GM18507 (cell line): ENCODE results near the gene ADGRG7.

ENCODE experiments used
- DNase-seq: peaks from one replicate; pipeline ENCODE4 v3.0.0; 2011; ENCODE audit warnings: low read depth; ENCODE audit not compliant: insufficient read length; ENCODE audit errors: extremely low spot score
- FAIRE-seq: peaks from 2 replicates; lab custom pipeline; 2011; peaks lifted over from hg19 to GRCh38; lab: Jason Lieb, UNC

Gene ADGRG7

GRCh38 chr3:100695696-100696095 is 86.3 kb downstream of the ADGRG7 start:
- FAIRE-seq (no peak), DNase-seq (no peak)

- FAIRE-seq (no peak), DNase-seq (no peak)
These were observed 86.8 kb downstream of the ADGRG7 start for GRCh38 chr3:100696161-100696560.

- DNase-seq, result no peak
- no peak for FAIRE-seq
These were observed 87.8 kb downstream of the ADGRG7 start for GRCh38 chr3:100697172-100697571.

- FAIRE-seq (no peak), DNase-seq (no peak)
These were observed 88.4 kb downstream of the ADGRG7 start for GRCh38 chr3:100697723-100698285.

- FAIRE-seq (no peak), DNase-seq (no peak)
These were observed 89.3 kb downstream of the ADGRG7 start for GRCh38 chr3:100698736-100699135.

GRCh38 chr3:100700708-100701107 is 91.3 kb downstream of the ADGRG7 start:
- DNase-seq, result no peak
- FAIRE-seq, result no peak

GRCh38 chr3:100702082-100702979 is 92.9 kb downstream of the ADGRG7 start:
- DNase-seq (no peak), FAIRE-seq (no peak)

GRCh38 chr3:100702980-100703345 is 93.6 kb downstream of the ADGRG7 start:
- no peak for FAIRE-seq
- no peak for DNase-seq

GRCh38 chr3:100703865-100704264 is 94.5 kb downstream of the ADGRG7 start:
- FAIRE-seq, result no peak
- DNase-seq, result no peak

- no peak for DNase-seq
- FAIRE-seq, result no peak
These were observed 97.0 kb downstream of the ADGRG7 start for GRCh38 chr3:100706365-100706764.

GRCh38 chr3:100708644-100708988 is 99.2 kb downstream of the ADGRG7 start:
- no peak for DNase-seq
- FAIRE-seq, result no peak

- DNase-seq (peak; percentile 97), FAIRE-seq (peak; percentile 99)
These were observed 99.8 kb downstream of the ADGRG7 start, which contains the start of gene TFG for GRCh38 chr3:100708989-100709841. Gene TFG (plus strand): TSS chr3:100709494. CDS start chr3:100713686, 4,192 bp downstream.

GRCh38 chr3:100709842-100710260 is 100.5 kb downstream of the ADGRG7 start:
- FAIRE-seq, result no peak

GRCh38 chr3:100710261-100710968 is 101.0 kb downstream of the ADGRG7 start:
- FAIRE-seq (peak; percentile 79), DNase-seq (peak; percentile 42)

More at GRCh38 chr3:100709842-100710260, 100.5 kb downstream of the ADGRG7 start:
- peak; percentile 1 for DNase-seq

- no peak for FAIRE-seq
These were observed 105.8 kb downstream of the ADGRG7 start for GRCh38 chr3:100715176-100715575.

GRCh38 chr3:100717063-100717462 is 107.7 kb downstream of the ADGRG7 start:
- no peak for DNase-seq
- FAIRE-seq, result no peak

More at GRCh38 chr3:100715176-100715575, 105.8 kb downstream of the ADGRG7 start:
- DNase-seq, result no peak

- FAIRE-seq (no peak), DNase-seq (no peak)
These were observed 108.5 kb downstream of the ADGRG7 start for GRCh38 chr3:100717637-100718487.

- no peak for DNase-seq
- no peak for FAIRE-seq
These were observed 109.7 kb downstream of the ADGRG7 start for GRCh38 chr3:100719136-100719535.

GRCh38 chr3:100720426-100720825 is 111.0 kb downstream of the ADGRG7 start:
- DNase-seq (no peak), FAIRE-seq (no peak)
